SK-N-MC (cell line): ENCODE measurements around the gene IRF4.

Experiments used
- EZH2 ChIP-seq: fragments of 200-600 bp; sonication (generic); IDR thresholded peaks from one replicate; pipeline ENCODE4 v1.6.1; 2017; ENCODE audit warnings: antibody characterized with exemption
- FOXP2 ChIP-seq: optimal IDR thresholded peaks from 2 replicates; pipeline ENCODE3; 2011; ENCODE audit warnings: mild to moderate bottlenecking, moderate library complexity; ENCODE audit not compliant: insufficient read depth; ENCODE audit errors: extremely low read length, control extremely low read depth
- POLR2AphosphoS5 ChIP-seq: IDR thresholded peaks from 2 replicates; pipeline ENCODE4 v1.6.1; 2012; ENCODE audit warnings: mild to moderate bottlenecking, low read depth, low read length, borderline replicate concordance

GRCh38 chr6:363909-364308 lies 27.6 kb upstream of the IRF4 start:
- TF ChIP-seq POLR2AphosphoS5 (no peak), EZH2 (no peak), FOXP2 (no peak)
